Urothelium cell line (cell line): ENCODE results near the gene TDRD9.
A peak's percentile ranks its signal among the peaks of the same experiment; 100 is the strongest.

ENCODE experiments used
- DNase-seq: peaks from one replicate; pipeline ENCODE4 v3.0.0; 2011; ENCODE audit warnings: low spot score, mixed read lengths
- FAIRE-seq: peaks from 2 replicates; lab custom pipeline; 2011; peaks lifted over from hg19 to GRCh38; lab: Jason Lieb, UNC

The TDRD9 gene

GRCh38 chr14:103890821-103891666 is 37.2 kb upstream of the TDRD9 start:
- no peak for DNase-seq
- no peak for FAIRE-seq

DNA sequence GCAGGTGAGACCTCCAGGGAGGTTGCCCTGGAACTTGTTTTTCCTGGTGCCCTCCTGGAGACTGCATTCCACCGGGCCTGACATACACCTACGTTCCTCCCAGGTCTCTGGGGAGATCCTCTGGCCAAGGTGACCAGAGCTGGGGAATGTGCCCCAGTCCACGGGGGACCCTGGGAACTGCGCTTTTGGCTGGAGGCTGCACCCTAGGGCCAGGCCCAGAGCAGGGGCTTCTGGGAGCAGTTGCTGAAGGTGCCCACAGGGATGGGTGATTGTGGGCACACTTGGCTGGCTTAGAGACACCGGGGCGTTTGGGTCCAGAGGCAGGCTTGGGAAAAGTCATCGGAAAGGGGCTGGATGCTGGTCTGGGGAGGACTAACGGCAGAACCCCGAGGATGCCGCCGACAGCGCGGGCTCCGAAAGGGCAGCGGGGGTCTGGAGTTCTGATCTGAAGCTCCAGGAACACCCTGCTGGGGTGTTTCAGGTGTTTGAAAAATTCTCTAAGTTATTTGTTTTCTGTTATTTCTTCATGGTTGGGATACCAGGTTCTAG is 36.5 kb upstream of the TDRD9 start:
- no peak for FAIRE-seq
- DNase-seq = no peak

DNA sequence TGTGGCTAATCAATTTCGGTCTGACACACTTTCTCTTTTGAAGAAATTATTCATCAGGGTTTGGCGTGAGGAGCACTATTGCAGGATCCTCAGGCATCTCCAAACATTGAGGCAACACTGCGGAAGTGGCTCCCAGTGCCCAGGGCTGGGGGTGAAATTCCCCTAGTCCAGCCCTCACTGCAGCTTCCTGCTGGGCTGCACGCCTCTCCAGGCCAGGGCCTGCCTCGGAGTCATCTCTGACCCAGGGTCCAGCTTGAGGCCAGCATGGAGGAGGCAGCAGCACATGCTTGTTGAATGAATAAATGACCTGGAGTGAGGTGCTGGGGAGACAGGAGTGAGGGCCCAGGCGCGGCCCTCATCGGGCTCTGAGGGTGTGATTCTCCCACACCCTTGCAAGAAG is 36.0 kb upstream of the TDRD9 start:
- FAIRE-seq = no peak
- no peak for DNase-seq

DNA sequence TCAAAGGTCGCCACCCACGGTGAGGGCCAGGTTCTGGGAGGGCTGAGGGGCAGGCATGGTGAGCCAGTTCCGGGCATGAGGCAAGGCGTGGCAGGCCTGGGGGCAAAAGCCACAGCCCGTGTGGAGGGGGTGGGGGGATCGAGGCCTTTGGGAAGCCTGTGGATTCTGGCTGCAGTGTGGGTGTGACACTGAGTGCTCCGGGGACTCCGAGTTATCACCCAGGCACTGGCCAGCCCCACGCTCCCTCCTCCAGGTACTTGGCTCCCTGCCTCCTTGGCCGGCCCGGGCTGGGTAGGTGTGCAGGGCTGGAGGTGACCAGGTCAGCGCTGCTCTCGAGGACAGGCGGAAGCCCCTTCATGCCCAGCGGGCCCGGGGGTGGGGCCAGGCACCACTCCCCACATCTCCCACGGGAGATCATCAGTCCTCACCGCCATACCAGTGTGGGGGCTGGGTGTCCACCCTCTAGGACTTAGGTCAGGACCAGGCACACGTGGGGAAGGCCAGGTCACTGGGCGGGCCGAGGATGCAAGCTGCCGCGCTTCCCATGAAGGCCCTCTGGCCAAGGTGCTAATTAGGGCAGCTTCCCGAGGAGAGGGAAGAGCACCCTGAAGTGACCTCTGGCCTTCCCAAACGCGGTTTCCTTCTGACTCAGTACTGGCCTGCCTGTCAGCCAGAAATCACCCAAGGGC is 34.1 kb upstream of the TDRD9 start:
- FAIRE-seq = no peak

GRCh38 chr14:103894723-103895059 is 33.6 kb upstream of the TDRD9 start:
- FAIRE-seq (no peak), DNase-seq (no peak)

More for the DNA sequence above, 34.1 kb upstream of the TDRD9 start:
- no peak for DNase-seq

DNA sequence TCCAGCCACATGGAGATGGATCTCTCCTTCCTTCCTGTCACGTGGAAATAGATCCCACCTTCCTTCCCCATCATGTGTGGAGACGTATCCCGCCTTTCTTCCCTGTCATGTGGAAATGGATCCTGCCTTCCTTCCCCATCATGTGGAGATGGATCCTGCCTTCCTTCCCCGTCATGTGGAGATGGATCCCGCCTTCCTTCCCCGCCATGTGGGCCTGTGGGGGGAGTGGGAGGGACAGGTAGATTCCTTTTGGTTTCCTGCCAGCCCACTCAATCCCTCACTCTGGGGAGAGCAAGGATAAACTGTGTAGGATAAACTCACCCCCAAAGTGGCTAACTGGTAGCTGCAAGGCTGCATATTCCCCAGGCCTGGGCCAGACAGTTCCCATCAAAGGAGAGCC is 31.7 kb upstream of the TDRD9 start:
- DNase-seq = no peak
- FAIRE-seq = no peak

- DNase-seq = no peak
- FAIRE-seq = no peak
These were observed 30.9 kb upstream of the TDRD9 start for GRCh38 chr14:103897075-103897947.

GRCh38 chr14:103898204-103898603 is 30.1 kb upstream of the TDRD9 start:
- DNase-seq (no peak), FAIRE-seq (no peak)

DNA sequence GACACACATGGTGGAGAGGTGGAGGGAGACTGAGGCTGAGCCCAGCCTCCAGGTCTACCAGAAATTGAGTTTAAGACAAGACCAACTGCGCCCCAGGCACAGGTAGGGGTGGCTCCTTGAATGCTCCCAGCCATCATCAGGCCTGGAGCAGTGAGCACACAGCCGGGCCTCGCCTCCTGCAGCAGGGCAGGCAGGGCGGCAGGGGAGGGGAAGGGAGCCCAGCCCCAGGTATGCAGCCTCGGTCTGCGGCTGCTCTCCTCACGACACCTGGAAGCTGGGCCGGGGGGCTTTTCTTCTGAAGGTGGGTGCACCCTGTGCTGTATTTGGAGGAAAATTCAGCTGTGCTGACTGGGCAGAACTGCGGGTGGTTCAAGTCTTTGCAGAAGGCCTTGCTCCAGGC is 29.5 kb upstream of the TDRD9 start:
- FAIRE-seq (no peak), DNase-seq (no peak)

GRCh38 chr14:103899316-103899715 is 28.9 kb upstream of the TDRD9 start:
- FAIRE-seq (no peak), DNase-seq (no peak)

DNA sequence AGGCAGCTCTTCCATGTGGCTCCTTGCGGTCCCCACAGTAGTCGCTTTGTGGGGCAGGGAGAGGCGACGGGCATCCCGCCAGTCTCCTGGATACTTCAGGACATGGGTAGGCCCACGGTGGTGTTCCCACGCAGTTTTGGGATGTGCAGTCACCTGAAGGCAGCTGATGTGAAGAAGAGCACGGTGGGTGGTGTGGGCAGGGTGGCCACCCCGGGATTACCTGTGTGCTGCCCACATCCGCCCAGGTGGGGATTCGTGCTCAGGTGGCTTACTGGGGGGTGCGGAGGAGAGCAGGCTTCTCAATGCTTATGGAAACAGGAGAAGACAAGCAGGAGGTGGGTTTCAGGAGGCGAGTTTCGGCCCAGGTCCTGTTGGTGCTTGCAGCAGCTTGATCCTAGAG is 28.4 kb upstream of the TDRD9 start:
- DNase-seq (no peak), FAIRE-seq (no peak)

DNA sequence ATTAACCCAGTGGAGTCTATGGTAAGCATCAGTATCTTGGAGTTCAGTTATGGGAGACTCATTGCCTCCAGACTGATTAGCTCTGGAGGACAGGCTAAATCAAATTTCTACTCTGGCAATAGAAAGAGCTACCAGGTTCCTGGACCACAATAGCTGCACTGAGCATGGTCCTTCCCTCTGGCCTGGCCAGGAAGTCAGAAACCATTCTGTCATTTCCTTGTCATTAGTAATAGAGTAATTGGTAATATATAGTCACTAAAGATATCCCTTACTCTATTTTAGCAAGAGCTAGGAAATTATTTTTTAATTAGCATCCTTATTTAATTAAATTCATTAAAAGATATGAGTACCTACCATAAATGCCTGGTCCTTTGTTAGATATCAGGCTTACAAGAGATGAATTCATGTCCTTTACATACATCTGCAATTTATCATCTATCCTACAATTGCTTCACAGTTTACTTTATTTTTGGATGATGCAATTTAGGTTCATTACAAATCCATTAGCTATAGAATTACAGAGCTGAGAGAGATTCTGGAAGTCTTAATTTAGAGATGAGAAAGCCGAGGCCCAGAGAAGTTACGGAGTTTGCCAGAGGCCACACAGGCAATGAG is 23.7 kb upstream of the TDRD9 start:
- DNase-seq (no peak), FAIRE-seq (no peak)

DNA sequence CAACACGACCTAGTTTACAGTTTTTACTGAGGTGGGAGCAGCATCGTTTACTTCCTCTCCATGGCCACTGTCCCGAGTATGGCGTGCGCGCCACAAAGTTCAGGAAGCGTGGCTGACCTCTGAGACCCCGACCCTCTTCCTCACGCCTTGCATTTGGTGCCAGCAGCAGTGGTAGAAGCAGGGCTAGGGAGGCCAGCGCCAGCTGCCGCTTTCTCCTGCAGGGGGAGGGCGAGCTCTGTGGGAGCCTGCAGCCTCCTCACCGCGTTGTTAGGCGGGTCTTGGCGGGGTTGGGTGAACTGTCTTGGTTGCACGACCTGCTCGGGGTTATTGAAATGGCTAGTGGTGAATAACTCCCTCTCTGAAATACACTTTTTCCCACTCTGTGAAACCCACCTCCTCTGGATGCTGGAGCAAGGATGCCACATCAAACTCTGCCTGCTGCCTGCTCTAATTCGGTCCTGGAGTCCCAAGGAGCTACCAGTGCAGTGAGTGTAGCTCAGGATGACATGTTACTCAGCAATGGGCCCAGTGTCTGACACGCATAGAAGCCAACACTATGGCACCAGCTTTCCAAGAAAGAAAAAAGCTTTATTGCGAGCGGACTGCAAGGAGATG is 22.3 kb upstream of the TDRD9 start:
- no peak for DNase-seq
- no peak for FAIRE-seq

DNA sequence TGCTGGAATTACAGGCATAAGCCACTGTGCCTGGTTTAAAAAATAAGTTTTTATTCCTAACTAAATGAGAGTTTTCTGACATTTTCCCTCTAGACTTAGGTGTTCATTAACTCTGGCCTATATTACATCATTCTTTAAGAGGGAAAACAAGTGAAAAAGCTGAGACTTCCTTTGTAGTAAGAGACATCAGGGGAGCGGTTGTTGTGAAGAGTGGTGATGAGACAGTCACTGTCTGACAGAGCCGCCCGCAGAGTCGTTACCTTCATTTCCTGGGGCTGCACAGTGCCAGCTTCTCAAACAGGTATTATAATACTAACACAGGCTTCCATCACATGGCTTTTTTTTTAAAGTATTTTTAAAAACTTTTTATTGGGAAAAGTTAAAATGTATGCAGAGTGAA is 19.7 kb upstream of the TDRD9 start:
- FAIRE-seq (no peak), DNase-seq (no peak)

DNA sequence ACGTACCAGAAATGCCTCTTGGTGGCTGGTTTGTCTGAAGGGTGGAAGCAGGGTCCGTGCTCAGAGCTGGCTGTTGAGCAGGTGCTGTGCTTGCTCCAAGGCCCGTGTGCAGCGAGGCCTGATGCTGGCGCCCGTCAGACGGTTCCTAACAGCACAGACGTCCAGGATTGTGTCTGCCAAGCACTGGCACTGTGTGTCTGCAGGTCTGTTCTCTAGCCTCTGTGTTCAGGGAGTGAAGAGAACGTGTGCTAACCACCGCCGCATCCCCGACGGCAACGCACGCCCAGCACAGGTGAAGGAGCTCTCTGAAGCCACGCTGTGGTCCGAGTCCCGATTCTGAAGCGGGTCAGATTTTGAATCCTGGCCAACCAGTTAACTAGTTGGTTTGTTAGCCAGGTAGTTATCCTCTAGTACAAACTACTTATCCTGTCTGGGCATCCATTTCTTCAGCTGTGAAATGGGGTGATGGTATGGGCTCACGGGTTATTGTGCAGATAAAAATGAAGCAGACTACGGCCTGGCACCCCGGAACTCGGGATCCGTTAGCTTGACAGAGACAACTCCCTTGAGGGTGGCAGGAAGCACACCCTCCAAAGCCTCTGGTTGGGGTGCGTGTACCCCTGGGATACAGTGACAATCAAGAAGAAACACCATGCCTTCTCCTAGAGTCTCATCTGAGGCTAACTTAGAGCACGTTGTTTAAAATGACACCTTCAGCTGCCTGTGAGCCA is 18.6 kb upstream of the TDRD9 start:
- DNase-seq (no peak), FAIRE-seq (no peak)

DNA sequence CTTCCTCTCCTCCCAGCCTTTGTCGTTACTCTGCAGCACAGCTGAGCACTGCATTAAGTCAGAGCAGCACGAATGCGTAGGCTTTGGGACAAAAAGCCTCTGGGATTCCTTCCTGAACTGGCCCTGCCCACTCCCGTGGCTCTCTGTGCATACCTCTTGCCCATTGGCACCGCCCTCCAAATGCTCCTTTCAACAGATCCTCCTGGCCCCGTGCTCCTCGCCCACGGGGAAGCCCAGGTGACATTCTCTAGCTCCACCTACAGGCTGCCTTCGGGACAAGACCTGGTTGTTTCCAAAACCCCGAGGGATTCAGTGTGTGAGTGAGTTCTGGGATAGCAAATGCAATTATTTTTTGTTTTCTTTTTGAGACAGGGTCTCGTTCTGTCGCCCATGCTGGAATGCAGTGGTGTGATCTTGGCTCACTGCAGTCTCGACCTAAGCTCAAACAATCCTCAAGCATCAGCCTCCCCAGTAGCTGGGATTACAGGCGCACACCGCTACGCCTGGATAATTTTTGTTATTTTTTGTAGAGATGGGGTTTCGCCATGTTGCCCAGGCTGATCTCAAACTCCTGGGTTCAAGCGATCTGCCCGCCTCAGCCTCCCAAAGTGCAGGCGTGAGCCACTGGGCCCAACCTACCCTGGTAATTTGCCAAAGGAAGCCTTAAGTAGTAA is 17.9 kb upstream of the TDRD9 start:
- peak; percentile 71 for DNase-seq
- FAIRE-seq = no peak

DNA sequence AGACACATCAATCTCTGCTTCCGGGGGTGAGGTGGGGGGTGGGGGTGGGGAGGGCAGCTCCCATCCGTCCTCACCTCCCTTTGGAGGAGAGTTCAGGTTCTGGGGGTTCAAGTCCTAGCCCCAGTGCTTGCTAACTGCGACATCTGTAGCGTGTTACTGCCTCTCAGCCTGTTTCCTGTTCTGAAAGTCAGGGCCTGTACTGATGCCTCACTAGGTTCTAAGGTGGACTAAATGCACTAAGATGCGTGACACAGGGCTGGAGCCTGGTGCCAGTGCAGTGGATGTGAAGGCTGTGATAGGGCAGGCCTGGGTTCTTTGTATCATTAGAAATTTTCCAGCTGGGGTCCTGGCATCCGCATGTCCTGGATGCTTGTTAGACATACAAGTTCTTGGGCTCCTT is 17.3 kb upstream of the TDRD9 start:
- FAIRE-seq = no peak
- DNase-seq = no peak

GRCh38 chr14:103915616-103916015 is 12.6 kb upstream of the TDRD9 start:
- no peak for DNase-seq
- FAIRE-seq = no peak

GRCh38 chr14:103916636-103917262 is 11.5 kb upstream of the TDRD9 start:
- FAIRE-seq (no peak), DNase-seq (no peak)
